GM13976 (cell line): ENCODE results near the gene DCBLD2.

Experiments used
- DNase-seq: peaks from one replicate; pipeline ENCODE4 v3.0.0; 2012; ENCODE audit warnings: low spot score
- in situ Hi-C: fragments of 300-500 bp; cut with MboI; formaldehyde crosslinking; loops from one replicate; pipeline ENCODE4 v1.12.0; 2022; ENCODE audit warnings: low sequenced_read_pairs, mixed read lengths, inconsistent platforms; ENCODE audit not compliant: unreplicated experiment
- TF ChIP-seq, protein P1 (sequence below): IDR thresholded peaks from 2 replicates; pipeline ENCODE4 v1.5.1; 2012; ENCODE audit warnings: borderline replicate concordance, mild to moderate bottlenecking; ENCODE audit not compliant: insufficient read depth; ENCODE audit errors: extremely low read depth, missing control alignments, control extremely low read depth

The DCBLD2 gene

DNA sequence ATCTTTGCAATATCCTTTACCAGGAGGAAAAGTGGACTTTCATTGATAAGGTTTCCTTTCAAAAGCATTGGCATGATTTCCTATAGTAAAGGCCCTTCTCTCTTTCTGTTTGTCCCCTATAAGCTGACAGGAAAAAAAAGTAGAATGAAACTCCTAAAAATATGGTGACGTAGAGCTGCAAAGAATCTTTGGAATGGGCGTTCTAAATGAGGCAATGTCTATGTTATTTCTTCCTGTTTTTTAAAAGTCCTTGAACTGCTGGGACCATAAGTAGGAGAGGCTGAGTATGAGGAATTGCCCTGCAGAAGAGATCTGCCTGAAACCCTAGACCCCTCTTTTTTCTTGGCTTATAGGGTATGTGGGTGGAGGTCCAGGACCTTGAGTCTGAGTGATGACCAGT, 121.2 kb downstream of the DCBLD2 start:
- in situ Hi-C loops: no loop called here
- DNase-seq: no peak
- TF ChIP-seq, protein P1, sequence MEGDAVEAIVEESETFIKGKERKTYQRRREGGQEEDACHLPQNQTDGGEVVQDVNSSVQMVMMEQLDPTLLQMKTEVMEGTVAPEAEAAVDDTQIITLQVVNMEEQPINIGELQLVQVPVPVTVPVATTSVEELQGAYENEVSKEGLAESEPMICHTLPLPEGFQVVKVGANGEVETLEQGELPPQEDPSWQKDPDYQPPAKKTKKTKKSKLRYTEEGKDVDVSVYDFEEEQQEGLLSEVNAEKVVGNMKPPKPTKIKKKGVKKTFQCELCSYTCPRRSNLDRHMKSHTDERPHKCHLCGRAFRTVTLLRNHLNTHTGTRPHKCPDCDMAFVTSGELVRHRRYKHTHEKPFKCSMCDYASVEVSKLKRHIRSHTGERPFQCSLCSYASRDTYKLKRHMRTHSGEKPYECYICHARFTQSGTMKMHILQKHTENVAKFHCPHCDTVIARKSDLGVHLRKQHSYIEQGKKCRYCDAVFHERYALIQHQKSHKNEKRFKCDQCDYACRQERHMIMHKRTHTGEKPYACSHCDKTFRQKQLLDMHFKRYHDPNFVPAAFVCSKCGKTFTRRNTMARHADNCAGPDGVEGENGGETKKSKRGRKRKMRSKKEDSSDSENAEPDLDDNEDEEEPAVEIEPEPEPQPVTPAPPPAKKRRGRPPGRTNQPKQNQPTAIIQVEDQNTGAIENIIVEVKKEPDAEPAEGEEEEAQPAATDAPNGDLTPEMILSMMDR: no peak

DNA sequence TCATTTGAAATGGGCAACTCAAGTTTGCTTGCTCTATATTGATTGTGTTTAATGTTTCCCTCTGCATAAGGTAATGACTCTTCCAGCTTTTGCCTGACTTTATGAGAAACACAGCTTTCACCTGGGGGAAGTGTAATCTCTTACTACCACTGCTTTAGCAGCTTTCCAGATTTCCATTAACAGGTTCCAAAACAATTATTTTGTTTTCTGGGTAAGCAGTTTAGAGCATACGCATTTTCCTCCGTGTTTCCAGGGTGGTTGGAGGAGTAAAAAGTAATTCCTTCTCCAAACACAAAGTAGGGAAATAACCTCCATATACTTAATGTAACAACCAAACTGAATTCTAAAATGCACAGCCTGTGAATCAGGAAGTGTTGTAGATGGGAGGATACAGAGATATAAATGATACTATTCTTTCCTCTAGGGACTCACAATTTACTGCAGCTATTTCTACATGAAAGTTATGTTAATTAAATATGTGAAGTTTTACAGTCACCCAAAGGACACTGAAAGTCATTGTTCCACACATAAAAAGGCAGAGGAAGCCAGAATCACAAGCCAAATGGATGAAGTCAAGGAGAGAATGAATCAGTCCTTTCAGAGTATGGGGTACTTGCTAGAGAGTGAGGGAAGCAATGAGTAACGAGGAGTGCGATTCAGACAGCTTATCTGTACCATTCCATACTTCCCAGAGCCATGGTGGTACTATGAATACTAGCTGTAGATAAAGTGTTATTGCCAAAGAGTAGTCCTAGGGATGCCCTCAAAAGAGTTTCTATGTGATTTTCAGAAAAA, 121.8 kb downstream of the DCBLD2 start:
- TF ChIP-seq, protein P1: no peak
- DNase-seq: no peak
- in situ Hi-C loops: no loop called here

DNA sequence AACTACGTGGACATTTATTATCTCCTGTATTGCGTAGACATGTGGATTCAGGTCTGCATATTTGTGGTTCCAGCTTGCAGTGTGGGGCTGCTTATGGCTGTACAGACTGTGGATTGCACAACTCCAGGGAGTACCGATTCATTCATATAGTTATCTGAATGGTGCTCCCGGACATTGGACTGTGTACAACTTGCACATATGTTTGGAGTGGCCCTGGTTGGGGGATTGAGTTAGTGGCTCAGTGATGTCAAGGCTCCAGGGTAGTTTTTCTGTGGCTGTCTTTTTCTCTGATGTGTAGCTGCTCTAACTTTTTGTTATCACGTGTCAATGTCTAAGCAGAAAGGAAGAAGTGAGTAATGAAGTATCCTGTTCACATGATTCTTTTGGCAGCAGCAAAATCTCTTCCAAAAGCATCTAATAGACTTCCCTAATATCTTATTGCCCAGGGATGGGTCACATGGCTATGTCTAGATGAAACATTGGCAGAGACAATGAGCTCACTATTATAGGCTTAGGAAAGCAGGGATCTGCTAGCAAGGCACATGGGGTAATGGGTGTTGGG, 122.6 kb downstream of the DCBLD2 start:
- TF ChIP-seq, protein P1: no peak
- in situ Hi-C loops: no loop called here
- DNase-seq: no peak

DNA sequence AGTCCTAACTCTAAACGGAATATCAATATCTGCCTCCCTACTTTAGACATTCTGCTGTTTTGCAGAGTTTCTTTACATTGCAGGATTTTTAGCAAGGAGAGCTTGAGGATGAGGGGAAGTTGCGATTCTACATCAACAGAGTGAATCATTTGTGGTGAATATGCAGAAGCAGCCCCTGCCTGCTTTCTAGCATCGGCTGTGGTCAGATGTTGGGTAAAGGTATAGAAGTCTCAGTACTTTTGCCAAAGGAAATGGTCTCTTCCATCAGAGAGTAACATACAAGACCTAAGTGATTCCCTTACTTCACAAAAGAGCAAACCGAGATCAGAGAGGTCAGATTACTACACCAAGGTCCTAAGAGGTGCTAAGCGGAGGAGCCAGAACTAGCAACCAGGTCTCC, 123.1 kb downstream of the DCBLD2 start:
- no peak for DNase-seq
- TF ChIP-seq, protein P1: no peak
- in situ Hi-C loops: no loop called here

DNA sequence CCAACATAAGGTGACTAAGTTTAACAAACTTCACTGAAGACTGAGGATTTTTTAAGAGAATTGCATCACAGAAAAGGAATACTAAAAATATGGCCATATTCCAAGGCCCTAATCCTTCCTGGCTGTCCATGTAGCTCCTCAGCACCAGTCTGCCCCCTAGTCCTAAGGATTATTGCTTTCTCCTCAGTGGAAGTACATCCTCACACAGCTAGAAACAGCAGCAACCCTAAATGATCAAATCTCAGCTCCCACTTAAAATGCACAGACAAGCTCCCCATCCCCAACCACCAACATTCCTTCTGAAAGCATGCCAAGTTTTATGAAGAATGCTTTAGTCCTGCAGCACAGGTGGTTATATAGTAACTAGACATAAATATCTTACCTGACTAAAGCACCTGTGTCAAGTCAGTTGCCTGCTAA, 123.7 kb downstream of the DCBLD2 start:
- no peak for DNase-seq

DNA sequence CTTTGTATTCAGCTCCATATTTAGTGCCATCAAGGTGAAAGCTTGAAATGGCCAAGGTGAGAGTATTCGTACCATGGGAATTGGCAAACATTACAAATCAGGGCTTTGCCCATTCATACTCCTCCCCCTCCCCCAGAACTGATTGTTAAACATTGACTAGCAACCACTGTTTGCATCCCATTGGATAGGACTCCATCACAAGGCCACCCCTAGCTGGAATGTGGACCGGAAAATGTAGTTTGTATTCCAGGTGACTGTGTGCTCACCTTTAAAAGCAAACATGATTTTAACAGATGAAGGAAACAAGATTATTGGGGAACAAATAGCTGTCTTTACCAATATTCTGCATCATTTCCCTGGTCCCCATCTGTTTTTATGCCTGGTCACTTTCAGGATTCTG, 124.2 kb downstream of the DCBLD2 start:
- DNase-seq: no peak
- TF ChIP-seq, protein P1: no peak
- in situ Hi-C loops: no loop called here

More for the DNA sequence above, 123.7 kb downstream of the DCBLD2 start:
- TF ChIP-seq, protein P1: no peak
- in situ Hi-C loops: no loop called here
